SK-N-SH (cell line): ENCODE results near the gene HAUS8. TPM values are rescaled to one million over a fixed set of nuclear protein-coding genes. Genes with fewer than 3 reads are reported as not detected.

Experiments
- CTCF ChIA-PET: fragments of 300-600, 350-600 bp; formaldehyde crosslinking; extraction: SDS; loops from one replicate; lab custom pipeline; 2021; lab: Yijun Ruan, JAX
- POLR2A ChIA-PET: fragments of 350-600 bp; sonication (Branson Sonifier 250); formaldehyde crosslinking; extraction: SDS; loops from one replicate; lab custom pipeline; 2020; ENCODE audit warnings: antibody characterized with exemption, inconsistent platforms; lab: Yijun Ruan, JAX
- DNase-seq: peaks from one replicate; pipeline ENCODE4 v3.0.0; 2012
- H2AFZ ChIP-seq: fragments of 200-600 bp; sonication (generic); 2 replicates; pipeline ENCODE4 v1.8.1; 2016; ENCODE audit warnings: antibody characterized with exemption, mild to moderate bottlenecking, low read depth
- H3F3A ChIP-seq: fragments of 200-600 bp; sonication (generic); replicated peaks from 2 replicates; pipeline ENCODE3; 2016; ENCODE audit warnings: antibody characterized with exemption, mild to moderate bottlenecking; ENCODE audit not compliant: insufficient read depth
- H3K27ac ChIP-seq, 2 experiments: fragments of 200-500 bp in 1 of 2; fragments of 200-600 bp in 1 of 2; sonication (Bioruptor generic) in 1 of 2; sonication (generic), shearing (Covaris generic) in 1 of 2; 2 replicates each; pipeline versions ENCODE4 v1.5.1 to v1.6.1; 2014 to 2016; ENCODE audit warnings: low read depth in 2 of 2, inconsistent platforms in 1 of 2, low read length in 1 of 2, mild to moderate bottlenecking in 1 of 2, mixed read lengths in 1 of 2
- H3K27me3 ChIP-seq: fragments of 200-600 bp; sonication (generic), shearing (Covaris generic); 2 replicates; pipeline ENCODE4 v1.6.1; 2016; ENCODE audit warnings: mixed run types; ENCODE audit not compliant: insufficient read depth
- H3K36me3 ChIP-seq, 2 experiments: fragments of 200-500 bp in 1 of 2; fragments of 200-600 bp in 1 of 2; sonication (Bioruptor generic) in 1 of 2; sonication (generic) in 1 of 2; replicated peaks in 1 of 2; 2 replicates each; pipeline versions ENCODE3 to v1.5.1; 2014 to 2016; ENCODE audit warnings: low read length in 1 of 2, mild to moderate bottlenecking in 1 of 2; ENCODE audit not compliant: insufficient read depth in 2 of 2, control insufficient read depth in 1 of 2
- H3K4me1 ChIP-seq, 2 experiments: fragments of 200-500 bp in 1 of 2; fragments of 200-600 bp in 1 of 2; sonication (Bioruptor generic) in 1 of 2; sonication (generic), shearing (Covaris generic) in 1 of 2; 2 replicates each; pipeline versions ENCODE4 v1.5.1 to v1.6.1; 2014 to 2016; ENCODE audit warnings: low read depth in 1 of 2, low read length in 1 of 2, mixed run types in 1 of 2; ENCODE audit not compliant: insufficient read depth in 2 of 2, control insufficient read depth in 1 of 2
- H3K4me2 ChIP-seq: fragments of 200-600 bp; sonication (generic), shearing (Covaris generic); 2 replicates; pipeline ENCODE4 v1.6.1; 2017; ENCODE audit warnings: mixed run types
- H3K4me3 ChIP-seq, 2 experiments: fragments of 200-500 bp in 1 of 2; fragments of 200-600 bp in 1 of 2; sonication (Bioruptor generic) in 1 of 2; sonication (generic), shearing (Covaris generic) in 1 of 2; 2 replicates each; pipeline versions ENCODE4 v1.5.1 to v1.8.1; 2014 to 2016; ENCODE audit warnings: low read depth in 2 of 2, inconsistent platforms in 1 of 2, low read length in 1 of 2, mild to moderate bottlenecking in 1 of 2, mixed read lengths in 1 of 2, moderate library complexity in 1 of 2
- H3K79me2 ChIP-seq: fragments of 200-600 bp; sonication (generic); 2 replicates; pipeline ENCODE4 v1.8.1; 2017; ENCODE audit warnings: mild to moderate bottlenecking; ENCODE audit not compliant: insufficient read depth
- H3K9ac ChIP-seq: fragments of 200-600 bp; sonication (generic); 2 replicates; pipeline ENCODE4 v1.6.1; 2017; ENCODE audit warnings: mixed run types
- H3K9me2 ChIP-seq: fragments of 200-600 bp; sonication (generic); 2 replicates; pipeline ENCODE4 v1.6.1; 2017; ENCODE audit warnings: mixed run types
- H3K9me3 ChIP-seq: fragments of 200-600 bp; sonication (generic); 2 replicates; pipeline ENCODE4 v1.6.1; 2017; ENCODE audit warnings: mixed run types, mild to moderate bottlenecking, moderate library complexity
- H4K20me1 ChIP-seq: fragments of 200-600 bp; sonication (generic); 2 replicates; pipeline ENCODE4 v1.6.1; 2017; ENCODE audit warnings: mild to moderate bottlenecking, mixed run types; ENCODE audit not compliant: insufficient read depth
- ELF1 ChIP-seq: IDR thresholded peaks from 2 replicates; pipeline ENCODE4 v1.4.0; 2012
- FOXM1 ChIP-seq: IDR thresholded peaks from 2 replicates; pipeline ENCODE4 v1.4.0; 2012; ENCODE audit warnings: low read depth, mild to moderate bottlenecking
- GATA2 ChIP-seq: sonication (generic); formaldehyde crosslinking; IDR thresholded peaks from 2 replicates; pipeline ENCODE4 v1.5.0; 2020; ENCODE audit warnings: mild to moderate bottlenecking, missing genetic modification reagents
- JUND ChIP-seq: IDR thresholded peaks from 2 replicates; pipeline ENCODE4 v1.4.0; 2012
- MXI1 ChIP-seq: IDR thresholded peaks from 2 replicates; pipeline ENCODE4 v1.6.1; 2012; ENCODE audit warnings: mild to moderate bottlenecking, low read depth, low read length, improper control_type of control experiment
- NRF1 ChIP-seq: IDR thresholded peaks from 2 replicates; pipeline ENCODE4 v1.6.1; 2012; ENCODE audit warnings: low read depth, mild to moderate bottlenecking, low read length
- RCOR1 ChIP-seq: fragments of 150-350 bp; IDR thresholded peaks from 2 replicates; pipeline ENCODE4 v1.6.1; 2017; ENCODE audit warnings: antibody characterized with exemption, low read length
- RXRA ChIP-seq: IDR thresholded peaks from 2 replicates; pipeline ENCODE4 v1.4.0; 2012; ENCODE audit warnings: low read depth, mild to moderate bottlenecking, borderline replicate concordance
- TCF12 ChIP-seq: IDR thresholded peaks from 2 replicates; pipeline ENCODE4 v1.4.0; 2012
- TEAD4 ChIP-seq: IDR thresholded peaks from 2 replicates; pipeline ENCODE4 v1.4.0; 2012; ENCODE audit warnings: mild to moderate bottlenecking, borderline replicate concordance; ENCODE audit not compliant: insufficient read depth
- YY1 ChIP-seq: IDR thresholded peaks from 2 replicates; pipeline ENCODE4 v1.4.0; 2012; ENCODE audit warnings: low read depth, mild to moderate bottlenecking
- WGBS: methylation state at CpG from one replicate; pipeline ENCODE4 v1.1.6; 2017; ENCODE audit warnings: low lambda C conversion rate; 5-methylcytosine and 5-hydroxymethylcytosine counted together
- polyA plus RNA-seq, 3 experiments: library from polyadenylated mRNA; depleted of rRNA; stranded (reverse); fragments of >200 nt; gene quantifications; 2 replicates each; pipeline ENCODE4 v1.2.3, GENCODE V29; 2012
- TF ChIP-seq, protein P1 (sequence below): IDR thresholded peaks from 2 replicates; pipeline ENCODE4; 2012
- TF ChIP-seq, protein P2 (sequence below): IDR thresholded peaks from 2 replicates; pipeline ENCODE4 v1.4.0; 2012; ENCODE audit warnings: low read depth, borderline replicate concordance
- TF ChIP-seq, protein P3 (sequence below): fragments of 150-350 bp; IDR thresholded peaks from 2 replicates; pipeline ENCODE4 v1.6.1; 2016; ENCODE audit warnings: mild to moderate bottlenecking, low read depth, low read length
- TF ChIP-seq, protein P4 (sequence below): IDR thresholded peaks from 2 replicates; pipeline ENCODE4 v1.4.0; 2012; ENCODE audit warnings: low read depth
- TF ChIP-seq, protein P5 (sequence below): fragments of 150-350 bp; IDR thresholded peaks from 2 replicates; pipeline ENCODE4 v1.6.1; 2017; ENCODE audit warnings: antibody characterized with exemption, low read length, low read depth, borderline replicate concordance

The HAUS8 gene
- polyA plus RNA-seq, 1 of the 3 experiments (the other 2 are of a cell fraction) = 9.6 TPM

DNA sequence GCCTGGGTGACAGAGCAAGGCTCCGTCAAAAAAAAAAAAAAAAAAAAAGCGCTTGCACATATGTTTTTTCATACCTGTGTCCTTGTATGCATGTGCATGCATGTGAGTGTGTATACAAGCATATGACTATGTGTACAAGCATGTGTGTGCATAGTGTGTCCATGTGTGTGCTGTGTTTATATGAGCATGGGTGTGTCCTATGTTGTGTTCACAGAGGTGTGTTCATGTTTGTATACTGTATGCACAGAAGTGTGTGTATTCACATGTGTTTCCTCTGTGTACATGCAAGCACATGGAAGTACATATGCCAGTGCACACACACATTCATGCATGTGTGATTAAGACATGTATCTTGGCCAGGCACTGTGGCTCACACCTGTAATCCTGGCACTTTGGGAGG, 17.4 kb upstream of the HAUS8 start:
- H4K20me1 ChIP-seq = peaks cover 40% of the 10 kb centered on the region; the same call in 1 of the 2 replicates
- no peak overlapping the region for H2AFZ ChIP-seq
- ChIA-PET CTCF (no interaction called here), POLR2A (no interaction called here)
- TF ChIP-seq, protein P1, sequence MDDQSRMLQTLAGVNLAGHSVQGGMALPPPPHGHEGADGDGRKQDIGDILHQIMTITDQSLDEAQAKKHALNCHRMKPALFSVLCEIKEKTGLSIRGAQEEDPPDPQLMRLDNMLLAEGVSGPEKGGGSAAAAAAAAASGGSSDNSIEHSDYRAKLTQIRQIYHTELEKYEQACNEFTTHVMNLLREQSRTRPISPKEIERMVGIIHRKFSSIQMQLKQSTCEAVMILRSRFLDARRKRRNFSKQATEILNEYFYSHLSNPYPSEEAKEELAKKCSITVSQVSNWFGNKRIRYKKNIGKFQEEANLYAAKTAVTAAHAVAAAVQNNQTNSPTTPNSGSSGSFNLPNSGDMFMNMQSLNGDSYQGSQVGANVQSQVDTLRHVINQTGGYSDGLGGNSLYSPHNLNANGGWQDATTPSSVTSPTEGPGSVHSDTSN = no peak
- TF ChIP-seq, protein P2, sequence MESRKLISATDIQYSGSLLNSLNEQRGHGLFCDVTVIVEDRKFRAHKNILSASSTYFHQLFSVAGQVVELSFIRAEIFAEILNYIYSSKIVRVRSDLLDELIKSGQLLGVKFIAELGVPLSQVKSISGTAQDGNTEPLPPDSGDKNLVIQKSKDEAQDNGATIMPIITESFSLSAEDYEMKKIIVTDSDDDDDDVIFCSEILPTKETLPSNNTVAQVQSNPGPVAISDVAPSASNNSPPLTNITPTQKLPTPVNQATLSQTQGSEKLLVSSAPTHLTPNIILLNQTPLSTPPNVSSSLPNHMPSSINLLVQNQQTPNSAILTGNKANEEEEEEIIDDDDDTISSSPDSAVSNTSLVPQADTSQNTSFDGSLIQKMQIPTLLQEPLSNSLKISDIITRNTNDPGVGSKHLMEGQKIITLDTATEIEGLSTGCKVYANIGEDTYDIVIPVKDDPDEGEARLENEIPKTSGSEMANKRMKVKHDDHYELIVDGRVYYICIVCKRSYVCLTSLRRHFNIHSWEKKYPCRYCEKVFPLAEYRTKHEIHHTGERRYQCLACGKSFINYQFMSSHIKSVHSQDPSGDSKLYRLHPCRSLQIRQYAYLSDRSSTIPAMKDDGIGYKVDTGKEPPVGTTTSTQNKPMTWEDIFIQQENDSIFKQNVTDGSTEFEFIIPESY = no peak
- TF ChIP-seq RCOR1 (no peak), ELF1 (no peak), YY1 (no peak), RXRA (no peak), FOXM1 (no peak), MXI1 (no peak), TEAD4 (no peak), GATA2 (no peak)
- TF ChIP-seq, protein P3, sequence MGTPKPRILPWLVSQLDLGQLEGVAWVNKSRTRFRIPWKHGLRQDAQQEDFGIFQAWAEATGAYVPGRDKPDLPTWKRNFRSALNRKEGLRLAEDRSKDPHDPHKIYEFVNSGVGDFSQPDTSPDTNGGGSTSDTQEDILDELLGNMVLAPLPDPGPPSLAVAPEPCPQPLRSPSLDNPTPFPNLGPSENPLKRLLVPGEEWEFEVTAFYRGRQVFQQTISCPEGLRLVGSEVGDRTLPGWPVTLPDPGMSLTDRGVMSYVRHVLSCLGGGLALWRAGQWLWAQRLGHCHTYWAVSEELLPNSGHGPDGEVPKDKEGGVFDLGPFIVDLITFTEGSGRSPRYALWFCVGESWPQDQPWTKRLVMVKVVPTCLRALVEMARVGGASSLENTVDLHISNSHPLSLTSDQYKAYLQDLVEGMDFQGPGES = no peak
- DNase-seq = no peak
- H3K27ac ChIP-seq = no peak overlapping the region
- peaks cover 99% of the 10 kb centered on the region for H3K79me2 ChIP-seq
- no peaks in the 10 kb centered on the region for H3K9me2 ChIP-seq
- H3K36me3 ChIP-seq = peaks cover 0 to 7% of the 10 kb centered on the region in 2 experiments
- no peak overlapping the region for H3K9ac ChIP-seq
- no peaks in the 10 kb centered on the region for H3K9me3 ChIP-seq
- peaks cover 0 to 12% of the 10 kb centered on the region in 2 experiments; a peak in 2 of 4 replicates for H3K4me1 ChIP-seq
- no peaks in the 10 kb centered on the region for H3K27me3 ChIP-seq
- no peak overlapping the region for H3K4me3 ChIP-seq
- no peak overlapping the region for H3K4me2 ChIP-seq
- peaks cover 27% of the 10 kb centered on the region for H3F3A ChIP-seq
- 79% methylated on average over 2 of the region's 2 CpGs for WGBS

DNA sequence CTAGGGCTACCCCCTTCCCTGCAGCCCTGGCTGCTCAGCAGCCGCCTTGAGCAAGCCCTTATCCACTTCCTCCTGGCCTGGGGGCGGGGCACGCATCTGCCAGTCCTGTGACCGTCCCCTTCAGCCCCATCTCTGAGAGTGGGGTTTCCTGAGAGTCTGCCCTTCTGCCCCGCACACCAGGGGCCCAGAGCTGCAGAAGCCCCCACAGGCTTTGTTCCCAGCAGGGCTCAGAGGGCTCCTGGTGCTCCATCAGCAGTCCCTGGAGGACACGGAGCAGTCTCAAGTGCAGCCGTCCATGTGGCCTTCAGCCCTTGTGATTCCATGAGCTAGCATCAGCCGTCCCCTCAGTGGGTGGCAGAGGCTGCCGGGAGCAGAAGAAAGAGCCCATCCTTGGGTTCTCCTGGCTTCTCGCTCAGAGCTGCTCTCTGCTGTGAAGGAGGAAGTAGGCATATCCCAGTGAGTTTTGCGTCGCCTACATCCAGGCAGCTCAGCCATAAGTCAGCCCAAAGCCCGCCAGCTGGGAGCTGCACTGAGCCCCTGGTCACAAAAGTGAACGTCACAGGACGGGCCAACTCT, 16.6 kb upstream of the HAUS8 start:
- Histone ChIP-seq H3K79me2 (peaks cover 99% of the 10 kb centered on the region), H3K36me3 (peaks cover 0 to 7% of the 10 kb centered on the region in 2 experiments), H3K4me3 (no peak overlapping the region), H4K20me1 (peaks cover 33% of the 10 kb centered on the region; the same call in 1 of the 2 replicates), H3K27me3 (no peaks in the 10 kb centered on the region), H2AFZ (no peak overlapping the region), H3K27ac (no peak overlapping the region), H3F3A (peaks cover 32% of the 10 kb centered on the region), H3K9me3 (no peaks in the 10 kb centered on the region), H3K4me2 (no peak overlapping the region), H3K9me2 (no peaks in the 10 kb centered on the region), H3K4me1 (peaks cover 0 to 5% of the 10 kb centered on the region in 2 experiments; a peak in 2 of 4 replicates), H3K9ac (no peak overlapping the region)
- CTCF ChIA-PET = interaction anchor here (1.3 kb wide), 1 partner anchor 26 kb away, joined by 3 read pairs; no protein-coding TSS in a partner anchor
- TF ChIP-seq TCF12 (no peak), JUND (no peak), NRF1 (no peak), FOXM1 (no peak)
- TF ChIP-seq, protein P4, sequence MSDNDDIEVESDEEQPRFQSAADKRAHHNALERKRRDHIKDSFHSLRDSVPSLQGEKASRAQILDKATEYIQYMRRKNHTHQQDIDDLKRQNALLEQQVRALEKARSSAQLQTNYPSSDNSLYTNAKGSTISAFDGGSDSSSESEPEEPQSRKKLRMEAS = no peak
- TF ChIP-seq, protein P5, sequence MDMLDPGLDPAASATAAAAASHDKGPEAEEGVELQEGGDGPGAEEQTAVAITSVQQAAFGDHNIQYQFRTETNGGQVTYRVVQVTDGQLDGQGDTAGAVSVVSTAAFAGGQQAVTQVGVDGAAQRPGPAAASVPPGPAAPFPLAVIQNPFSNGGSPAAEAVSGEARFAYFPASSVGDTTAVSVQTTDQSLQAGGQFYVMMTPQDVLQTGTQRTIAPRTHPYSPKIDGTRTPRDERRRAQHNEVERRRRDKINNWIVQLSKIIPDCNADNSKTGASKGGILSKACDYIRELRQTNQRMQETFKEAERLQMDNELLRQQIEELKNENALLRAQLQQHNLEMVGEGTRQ = no peak
- TF ChIP-seq, protein P3 = no peak
- POLR2A ChIA-PET = no interaction called here
- DNase-seq = no peak
- 84% methylated on average over 7 of the region's 15 CpGs for WGBS
